SK-N-SH treated with all-trans-retinoic acid at 6 μM for 48 hours (cell line): ENCODE data around the gene ANK3.

Experiments used
- ATAC-seq: fragments of 200-7000 bp; cut with Tn5 transposase; 3 replicates; pipeline ENCODE4 v1.9.1; 2020; ENCODE audit warnings: mild to moderate bottlenecking, moderate library complexity
- ARNTL ChIP-seq: fragments of 450-650 bp; formaldehyde crosslinking; IDR thresholded peaks from 2 replicates; pipeline ENCODE4 v1.5.0; 2020; ENCODE audit warnings: low read depth, mild to moderate bottlenecking, moderate library complexity, borderline replicate concordance
- BACH2 ChIP-seq: fragments of 250-450 bp; sonication (Bioruptor Pico); IDR thresholded peaks from 2 replicates; pipeline ENCODE4 v1.9.0; 2021; ENCODE audit warnings: mild to moderate bottlenecking, borderline replicate concordance
- CSDC2 ChIP-seq: fragments of 250-450 bp; sonication (Bioruptor Pico); IDR thresholded peaks from 2 replicates; pipeline ENCODE4 v1.5.0; 2020; ENCODE audit warnings: mild to moderate bottlenecking, moderate library complexity
- ESRRG ChIP-seq: fragments of 250-450 bp; sonication (Bioruptor Pico); IDR thresholded peaks from 2 replicates; pipeline ENCODE4 v1.6.1; 2021; ENCODE audit warnings: mild to moderate bottlenecking
- ISL1 ChIP-seq: fragments of 250-450 bp; sonication (Bioruptor Pico); IDR thresholded peaks from 2 replicates; pipeline ENCODE4 v2.1.2; 2022; ENCODE audit warnings: mild to moderate bottlenecking, moderate library complexity
- OSR1 ChIP-seq: fragments of 250-450 bp; sonication (Bioruptor Pico); IDR thresholded peaks from 2 replicates; pipeline ENCODE4 v1.8.0; 2022; ENCODE audit warnings: moderate library complexity, mild to moderate bottlenecking, inconsistent platforms
- PPARA ChIP-seq: fragments of 250-450 bp; sonication (Bioruptor Pico); IDR thresholded peaks from 2 replicates; pipeline ENCODE4 v1.5.0; 2020; ENCODE audit warnings: mild to moderate bottlenecking, borderline replicate concordance
- RARB ChIP-seq: fragments of 250-450 bp; sonication (Bioruptor Pico); IDR thresholded peaks from 2 replicates; pipeline ENCODE4 v1.8.0; 2021; ENCODE audit warnings: mild to moderate bottlenecking, moderate library complexity
- SNAI2 ChIP-seq: fragments of 250-450 bp; sonication (Bioruptor Pico); IDR thresholded peaks from 2 replicates; pipeline ENCODE4 v1.5.0; 2020; ENCODE audit warnings: mild to moderate bottlenecking, moderate library complexity
- TCF4 ChIP-seq: fragments of 250-450 bp; sonication (Bioruptor Pico); IDR thresholded peaks from 2 replicates; pipeline ENCODE4 v1.8.0; 2021; ENCODE audit warnings: mild to moderate bottlenecking, moderate library complexity, borderline replicate concordance
- TOX ChIP-seq: fragments of 250-450 bp; sonication (Bioruptor Pico); IDR thresholded peaks from 2 replicates; pipeline ENCODE4 v1.8.0; 2021; ENCODE audit warnings: mild to moderate bottlenecking, moderate library complexity, borderline replicate concordance
- ZC3H10 ChIP-seq: fragments of 250-450 bp; sonication (Bioruptor Pico); IDR thresholded peaks from 2 replicates; pipeline ENCODE4 v1.5.1; 2021; ENCODE audit warnings: mild to moderate bottlenecking, moderate library complexity
- ZFP3 ChIP-seq: fragments of 250-450 bp; sonication (Bioruptor Pico); IDR thresholded peaks from 2 replicates; pipeline ENCODE4 v1.5.0; 2020; ENCODE audit warnings: mild to moderate bottlenecking, moderate library complexity
- ZFP30 ChIP-seq: fragments of 450-650 bp; formaldehyde crosslinking; IDR thresholded peaks from 2 replicates; pipeline ENCODE4 v1.5.0; 2022; ENCODE audit warnings: mild to moderate bottlenecking, moderate library complexity
- ZNF565 ChIP-seq: fragments of 450-650 bp; formaldehyde crosslinking; conservative IDR thresholded peaks from 2 replicates; pipeline ENCODE4 v1.5.0; 2020; ENCODE audit warnings: low read depth, mild to moderate bottlenecking, moderate library complexity
- ZNF70 ChIP-seq: fragments of 450-650 bp; formaldehyde crosslinking; IDR thresholded peaks from 2 replicates; pipeline ENCODE4 v1.5.0; 2020; ENCODE audit warnings: mild to moderate bottlenecking, moderate library complexity
- ZNF8 ChIP-seq: fragments of 450-650 bp; formaldehyde crosslinking; IDR thresholded peaks from 2 replicates; pipeline ENCODE4 v1.5.0; 2020; ENCODE audit warnings: mild to moderate bottlenecking, moderate library complexity
- TF ChIP-seq, protein P1 (sequence below): fragments of 250-450 bp; sonication (Bioruptor Pico); IDR thresholded peaks from 2 replicates; pipeline ENCODE4 v1.5.1; 2021; ENCODE audit warnings: mild to moderate bottlenecking, moderate library complexity
- TF ChIP-seq, protein P2 (sequence below): fragments of 250-450 bp; sonication (Bioruptor Pico); IDR thresholded peaks from 2 replicates; pipeline ENCODE4 v1.8.0; 2021; ENCODE audit warnings: low read depth, mild to moderate bottlenecking, moderate library complexity, borderline replicate concordance
- TF ChIP-seq, protein P3 (sequence below): fragments of 250-450 bp; sonication (Bioruptor Pico); IDR thresholded peaks from 2 replicates; pipeline ENCODE4 v1.5.0; 2020; ENCODE audit warnings: mild to moderate bottlenecking, moderate library complexity
- TF ChIP-seq, protein P4 (sequence below): fragments of 250-450 bp; sonication (Bioruptor Pico); IDR thresholded peaks from 2 replicates; pipeline ENCODE4 v1.5.1; 2020; ENCODE audit warnings: low read depth, mild to moderate bottlenecking, moderate library complexity
- TF ChIP-seq, protein P5 (sequence below): fragments of 250-450 bp; sonication (Bioruptor Pico); IDR thresholded peaks from 2 replicates; pipeline ENCODE4 v1.8.0; 2020; ENCODE audit warnings: mild to moderate bottlenecking, moderate library complexity, borderline replicate concordance

The ANK3 gene

DNA sequence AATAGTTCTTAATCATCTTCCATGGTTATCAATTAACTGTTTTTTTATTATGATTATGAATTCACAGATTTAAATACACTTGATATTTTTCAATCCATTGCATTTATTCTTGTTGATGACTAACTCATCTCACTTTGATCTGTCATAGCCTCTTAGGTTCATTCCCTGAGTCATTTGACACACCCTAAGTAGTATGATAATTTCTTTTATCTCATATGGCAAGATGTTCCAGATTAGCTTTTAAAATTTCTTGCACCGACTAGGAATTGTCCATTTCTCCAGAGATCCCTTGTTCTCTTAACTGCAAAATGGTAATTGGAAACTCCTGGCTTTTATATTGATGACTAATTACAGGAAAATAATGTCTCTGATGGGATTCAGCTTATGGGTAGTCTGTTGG lies 395.7 kb downstream of the ANK3 start:
- ATAC-seq = no peak
- TF ChIP-seq SNAI2 (no peak), ZNF8 (no peak), ZNF70 (no peak), PPARA (no peak), ZNF565 (no peak), ZFP30 (no peak), TCF4 (CRISPR knock-in tag) (no peak), ISL1 (CRISPR knock-in tag) (no peak), OSR1 (CRISPR knock-in tag) (no peak), ARNTL (no peak), ZFP3 (CRISPR knock-in tag) (no peak), CSDC2 (CRISPR knock-in tag) (no peak), ZC3H10 (CRISPR knock-in tag) (no peak), BACH2 (no peak), ESRRG (CRISPR knock-in tag) (no peak), TOX (CRISPR knock-in tag) (no peak)
- TF ChIP-seq, protein P1, sequence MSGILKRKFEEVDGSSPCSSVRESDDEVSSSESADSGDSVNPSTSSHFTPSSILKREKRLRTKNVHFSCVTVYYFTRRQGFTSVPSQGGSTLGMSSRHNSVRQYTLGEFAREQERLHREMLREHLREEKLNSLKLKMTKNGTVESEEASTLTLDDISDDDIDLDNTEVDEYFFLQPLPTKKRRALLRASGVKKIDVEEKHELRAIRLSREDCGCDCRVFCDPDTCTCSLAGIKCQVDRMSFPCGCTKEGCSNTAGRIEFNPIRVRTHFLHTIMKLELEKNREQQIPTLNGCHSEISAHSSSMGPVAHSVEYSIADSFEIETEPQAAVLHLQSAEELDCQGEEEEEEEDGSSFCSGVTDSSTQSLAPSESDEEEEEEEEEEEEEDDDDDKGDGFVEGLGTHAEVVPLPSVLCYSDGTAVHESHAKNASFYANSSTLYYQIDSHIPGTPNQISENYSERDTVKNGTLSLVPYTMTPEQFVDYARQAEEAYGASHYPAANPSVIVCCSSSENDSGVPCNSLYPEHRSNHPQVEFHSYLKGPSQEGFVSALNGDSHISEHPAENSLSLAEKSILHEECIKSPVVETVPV (CRISPR knock-in tag) = no peak
- TF ChIP-seq, protein P2, sequence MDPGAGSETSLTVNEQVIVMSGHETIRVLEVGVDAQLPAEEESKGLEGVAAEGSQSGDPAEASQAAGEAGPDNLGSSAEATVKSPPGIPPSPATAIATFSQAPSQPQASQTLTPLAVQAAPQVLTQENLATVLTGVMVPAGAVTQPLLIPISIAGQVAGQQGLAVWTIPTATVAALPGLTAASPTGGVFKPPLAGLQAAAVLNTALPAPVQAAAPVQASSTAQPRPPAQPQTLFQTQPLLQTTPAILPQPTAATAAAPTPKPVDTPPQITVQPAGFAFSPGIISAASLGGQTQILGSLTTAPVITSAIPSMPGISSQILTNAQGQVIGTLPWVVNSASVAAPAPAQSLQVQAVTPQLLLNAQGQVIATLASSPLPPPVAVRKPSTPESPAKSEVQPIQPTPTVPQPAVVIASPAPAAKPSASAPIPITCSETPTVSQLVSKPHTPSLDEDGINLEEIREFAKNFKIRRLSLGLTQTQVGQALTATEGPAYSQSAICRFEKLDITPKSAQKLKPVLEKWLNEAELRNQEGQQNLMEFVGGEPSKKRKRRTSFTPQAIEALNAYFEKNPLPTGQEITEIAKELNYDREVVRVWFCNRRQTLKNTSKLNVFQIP (CRISPR knock-in tag) = no peak
- TF ChIP-seq, protein P3, sequence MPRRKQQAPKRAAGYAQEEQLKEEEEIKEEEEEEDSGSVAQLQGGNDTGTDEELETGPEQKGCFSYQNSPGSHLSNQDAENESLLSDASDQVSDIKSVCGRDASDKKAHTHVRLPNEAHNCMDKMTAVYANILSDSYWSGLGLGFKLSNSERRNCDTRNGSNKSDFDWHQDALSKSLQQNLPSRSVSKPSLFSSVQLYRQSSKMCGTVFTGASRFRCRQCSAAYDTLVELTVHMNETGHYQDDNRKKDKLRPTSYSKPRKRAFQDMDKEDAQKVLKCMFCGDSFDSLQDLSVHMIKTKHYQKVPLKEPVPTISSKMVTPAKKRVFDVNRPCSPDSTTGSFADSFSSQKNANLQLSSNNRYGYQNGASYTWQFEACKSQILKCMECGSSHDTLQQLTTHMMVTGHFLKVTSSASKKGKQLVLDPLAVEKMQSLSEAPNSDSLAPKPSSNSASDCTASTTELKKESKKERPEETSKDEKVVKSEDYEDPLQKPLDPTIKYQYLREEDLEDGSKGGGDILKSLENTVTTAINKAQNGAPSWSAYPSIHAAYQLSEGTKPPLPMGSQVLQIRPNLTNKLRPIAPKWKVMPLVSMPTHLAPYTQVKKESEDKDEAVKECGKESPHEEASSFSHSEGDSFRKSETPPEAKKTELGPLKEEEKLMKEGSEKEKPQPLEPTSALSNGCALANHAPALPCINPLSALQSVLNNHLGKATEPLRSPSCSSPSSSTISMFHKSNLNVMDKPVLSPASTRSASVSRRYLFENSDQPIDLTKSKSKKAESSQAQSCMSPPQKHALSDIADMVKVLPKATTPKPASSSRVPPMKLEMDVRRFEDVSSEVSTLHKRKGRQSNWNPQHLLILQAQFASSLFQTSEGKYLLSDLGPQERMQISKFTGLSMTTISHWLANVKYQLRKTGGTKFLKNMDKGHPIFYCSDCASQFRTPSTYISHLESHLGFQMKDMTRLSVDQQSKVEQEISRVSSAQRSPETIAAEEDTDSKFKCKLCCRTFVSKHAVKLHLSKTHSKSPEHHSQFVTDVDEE (CRISPR knock-in tag) = no peak
- TF ChIP-seq, protein P4, sequence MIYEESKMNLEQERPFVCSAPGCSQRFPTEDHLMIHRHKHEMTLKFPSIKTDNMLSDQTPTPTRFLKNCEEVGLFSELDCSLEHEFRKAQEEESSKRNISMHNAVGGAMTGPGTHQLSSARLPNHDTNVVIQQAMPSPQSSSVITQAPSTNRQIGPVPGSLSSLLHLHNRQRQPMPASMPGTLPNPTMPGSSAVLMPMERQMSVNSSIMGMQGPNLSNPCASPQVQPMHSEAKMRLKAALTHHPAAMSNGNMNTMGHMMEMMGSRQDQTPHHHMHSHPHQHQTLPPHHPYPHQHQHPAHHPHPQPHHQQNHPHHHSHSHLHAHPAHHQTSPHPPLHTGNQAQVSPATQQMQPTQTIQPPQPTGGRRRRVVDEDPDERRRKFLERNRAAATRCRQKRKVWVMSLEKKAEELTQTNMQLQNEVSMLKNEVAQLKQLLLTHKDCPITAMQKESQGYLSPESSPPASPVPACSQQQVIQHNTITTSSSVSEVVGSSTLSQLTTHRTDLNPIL (CRISPR knock-in tag) = no peak
- TF ChIP-seq, all 23 proteins: peak for 0

DNA sequence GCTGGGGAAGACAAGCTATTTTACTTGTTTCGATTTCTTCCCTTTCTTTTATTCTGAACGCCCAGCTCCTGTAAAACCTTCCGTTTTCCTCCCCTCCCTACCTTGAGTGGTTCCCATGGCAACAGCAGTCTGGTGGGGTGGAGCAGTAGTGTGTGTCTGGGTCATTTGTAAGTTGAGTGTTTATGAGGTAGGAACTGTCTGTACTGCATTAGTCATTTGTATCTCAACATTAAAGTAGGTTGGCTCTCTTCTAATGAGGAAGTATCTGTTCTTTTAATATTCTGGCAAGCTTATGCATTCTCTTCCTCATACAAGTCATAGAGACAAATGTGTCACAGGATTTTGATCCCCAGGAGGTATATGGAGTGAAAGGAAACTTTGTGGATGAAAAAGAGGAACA lies 398.0 kb downstream of the ANK3 start:
- no peak for TF ChIP-seq CSDC2 (CRISPR knock-in tag)
- no peak for TF ChIP-seq SNAI2
- TF ChIP-seq, protein P3 (CRISPR knock-in tag) = no peak
- no peak for TF ChIP-seq ESRRG (CRISPR knock-in tag)
- no peak for TF ChIP-seq ZC3H10 (CRISPR knock-in tag)
- no peak for TF ChIP-seq ZFP3 (CRISPR knock-in tag)
- TF ChIP-seq, protein P5, sequence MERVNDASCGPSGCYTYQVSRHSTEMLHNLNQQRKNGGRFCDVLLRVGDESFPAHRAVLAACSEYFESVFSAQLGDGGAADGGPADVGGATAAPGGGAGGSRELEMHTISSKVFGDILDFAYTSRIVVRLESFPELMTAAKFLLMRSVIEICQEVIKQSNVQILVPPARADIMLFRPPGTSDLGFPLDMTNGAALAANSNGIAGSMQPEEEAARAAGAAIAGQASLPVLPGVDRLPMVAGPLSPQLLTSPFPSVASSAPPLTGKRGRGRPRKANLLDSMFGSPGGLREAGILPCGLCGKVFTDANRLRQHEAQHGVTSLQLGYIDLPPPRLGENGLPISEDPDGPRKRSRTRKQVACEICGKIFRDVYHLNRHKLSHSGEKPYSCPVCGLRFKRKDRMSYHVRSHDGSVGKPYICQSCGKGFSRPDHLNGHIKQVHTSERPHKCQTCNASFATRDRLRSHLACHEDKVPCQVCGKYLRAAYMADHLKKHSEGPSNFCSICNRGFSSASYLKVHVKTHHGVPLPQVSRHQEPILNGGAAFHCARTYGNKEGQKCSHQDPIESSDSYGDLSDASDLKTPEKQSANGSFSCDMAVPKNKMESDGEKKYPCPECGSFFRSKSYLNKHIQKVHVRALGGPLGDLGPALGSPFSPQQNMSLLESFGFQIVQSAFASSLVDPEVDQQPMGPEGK (CRISPR knock-in tag) = no peak
- no peak for TF ChIP-seq BACH2
- TF ChIP-seq, protein P4 (CRISPR knock-in tag) = no peak
- TF ChIP-seq RARB = no peak
- TF ChIP-seq TCF4 (CRISPR knock-in tag) = no peak
- no peak for TF ChIP-seq ZFP30
- TF ChIP-seq ZNF70 = no peak
- TF ChIP-seq TOX (CRISPR knock-in tag) = no peak
- no peak for TF ChIP-seq ISL1 (CRISPR knock-in tag)
- peak; percentile 87 for ATAC-seq
